Glutamatergic neuron (in vitro differentiated cells): ENCODE results near the gene MED13L. TPM values are rescaled to one million over a fixed set of nuclear protein-coding genes. Genes with fewer than 3 reads are reported as not detected.

Source experiments
- DNase-seq: peaks from one replicate; pipeline ENCODE4 v3.0.0; 2022
- H3K27ac Mint-ChIP-seq: one replicate; pipeline ENCODE4 v1.8.0; 2020; ENCODE audit warnings: mild to moderate bottlenecking, mixed read lengths, inconsistent platforms; ENCODE audit not compliant: unreplicated experiment
- H3K27me3 Mint-ChIP-seq: one replicate; pipeline ENCODE4 v1.8.0; 2020; ENCODE audit warnings: mild to moderate bottlenecking, moderate library complexity, mixed read lengths, inconsistent platforms; ENCODE audit not compliant: unreplicated experiment
- H3K36me3 Mint-ChIP-seq: one replicate; pipeline ENCODE4 v1.8.0; 2020; ENCODE audit warnings: mild to moderate bottlenecking, mixed read lengths, inconsistent platforms; ENCODE audit not compliant: unreplicated experiment
- H3K4me1 Mint-ChIP-seq: one replicate; pipeline ENCODE4 v1.8.0; 2020; ENCODE audit warnings: mild to moderate bottlenecking, low read depth, mixed read lengths, inconsistent platforms; ENCODE audit not compliant: unreplicated experiment
- H3K4me3 Mint-ChIP-seq: one replicate; pipeline ENCODE4 v1.8.0; 2020; ENCODE audit warnings: mild to moderate bottlenecking, mixed read lengths, inconsistent platforms; ENCODE audit not compliant: unreplicated experiment
- H3K9me3 Mint-ChIP-seq: one replicate; pipeline ENCODE4 v1.8.0; 2020; ENCODE audit warnings: mild to moderate bottlenecking, moderate library complexity, mixed read lengths, inconsistent platforms; ENCODE audit not compliant: unreplicated experiment
- total RNA-seq: library from RNA; stranded (reverse); fragmentation: NEBNext Ultra II Directional; extraction: Animal tissue kit (Norgen Biotek cat#: 25700); gene quantifications from one replicate; pipeline ENCODE4 v1.2.1, GENCODE V29; 2021; ENCODE audit not compliant: unreplicated experiment
- TF ChIP-seq, protein P1 (sequence below): fragments of 200-600 bp; sonication (generic); IDR thresholded peaks from one replicate; pipeline ENCODE4 v1.5.0; 2021; ENCODE audit not compliant: partially characterized antibody, unreplicated experiment

The MED13L gene
- total RNA-seq, 1 donor from 2014 or later, result 95.5 TPM

GRCh38 chr12:115953450-115953849 is 324.0 kb downstream of the MED13L start:
- no peaks in the 10 kb centered on the region for H3K9me3 Mint-ChIP-seq
- no peaks in the 10 kb centered on the region for H3K27me3 Mint-ChIP-seq
- peaks cover 3% of the 10 kb centered on the region for H3K4me1 Mint-ChIP-seq
- no peak for DNase-seq
- TF ChIP-seq, protein P1, sequence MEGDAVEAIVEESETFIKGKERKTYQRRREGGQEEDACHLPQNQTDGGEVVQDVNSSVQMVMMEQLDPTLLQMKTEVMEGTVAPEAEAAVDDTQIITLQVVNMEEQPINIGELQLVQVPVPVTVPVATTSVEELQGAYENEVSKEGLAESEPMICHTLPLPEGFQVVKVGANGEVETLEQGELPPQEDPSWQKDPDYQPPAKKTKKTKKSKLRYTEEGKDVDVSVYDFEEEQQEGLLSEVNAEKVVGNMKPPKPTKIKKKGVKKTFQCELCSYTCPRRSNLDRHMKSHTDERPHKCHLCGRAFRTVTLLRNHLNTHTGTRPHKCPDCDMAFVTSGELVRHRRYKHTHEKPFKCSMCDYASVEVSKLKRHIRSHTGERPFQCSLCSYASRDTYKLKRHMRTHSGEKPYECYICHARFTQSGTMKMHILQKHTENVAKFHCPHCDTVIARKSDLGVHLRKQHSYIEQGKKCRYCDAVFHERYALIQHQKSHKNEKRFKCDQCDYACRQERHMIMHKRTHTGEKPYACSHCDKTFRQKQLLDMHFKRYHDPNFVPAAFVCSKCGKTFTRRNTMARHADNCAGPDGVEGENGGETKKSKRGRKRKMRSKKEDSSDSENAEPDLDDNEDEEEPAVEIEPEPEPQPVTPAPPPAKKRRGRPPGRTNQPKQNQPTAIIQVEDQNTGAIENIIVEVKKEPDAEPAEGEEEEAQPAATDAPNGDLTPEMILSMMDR, result no peak
- H3K4me3 Mint-ChIP-seq, result no peak overlapping the region
- no peak overlapping the region for H3K27ac Mint-ChIP-seq
- H3K36me3 Mint-ChIP-seq, result no peaks in the 10 kb centered on the region

GRCh38 chr12:115953031-115953430 is 324.5 kb downstream of the MED13L start:
- Mint-ChIP-seq H3K27ac (no peak overlapping the region), H3K36me3 (no peaks in the 10 kb centered on the region), H3K9me3 (no peaks in the 10 kb centered on the region), H3K4me1 (peaks cover 3% of the 10 kb centered on the region), H3K27me3 (no peaks in the 10 kb centered on the region), H3K4me3 (no peak overlapping the region)
- no peak for DNase-seq
- TF ChIP-seq, protein P1, result no peak

GRCh38 chr12:115950959-115951358 is 326.5 kb downstream of the MED13L start:
- H3K4me3 Mint-ChIP-seq, result no peak overlapping the region
- no peak overlapping the region for H3K27ac Mint-ChIP-seq
- TF ChIP-seq, protein P1, result no peak
- H3K36me3 Mint-ChIP-seq, result no peaks in the 10 kb centered on the region
- H3K9me3 Mint-ChIP-seq, result no peaks in the 10 kb centered on the region
- no peak for DNase-seq
- no peaks in the 10 kb centered on the region for H3K27me3 Mint-ChIP-seq
- H3K4me1 Mint-ChIP-seq, result peaks cover 3% of the 10 kb centered on the region

- DNase-seq, result no peak
- H3K27ac Mint-ChIP-seq, result no peak overlapping the region
- H3K4me3 Mint-ChIP-seq, result no peak overlapping the region
- no peaks in the 10 kb centered on the region for H3K36me3 Mint-ChIP-seq
- H3K4me1 Mint-ChIP-seq, result peaks cover 2% of the 10 kb centered on the region
- TF ChIP-seq, protein P1, result no peak
- H3K9me3 Mint-ChIP-seq, result no peaks in the 10 kb centered on the region
- no peaks in the 10 kb centered on the region for H3K27me3 Mint-ChIP-seq
Observed at GRCh38 chr12:115949675-115950074, 327.8 kb downstream of the MED13L start.

- Mint-ChIP-seq H3K36me3 (no peaks in the 10 kb centered on the region), H3K27ac (no peak overlapping the region), H3K9me3 (peaks cover 1% of the 10 kb centered on the region), H3K27me3 (peaks cover 2% of the 10 kb centered on the region), H3K4me1 (peaks cover 2% of the 10 kb centered on the region), H3K4me3 (no peak overlapping the region)
- TF ChIP-seq, protein P1, result no peak
- DNase-seq, result no peak
Observed at GRCh38 chr12:115947696-115948062, 329.8 kb downstream of the MED13L start.
